ENCODE data around the gene BCOR. TPM values are rescaled to one million over a fixed set of nuclear protein-coding genes. Genes with fewer than 3 reads are reported as not detected.

The BCOR gene
- total RNA-seq, 2 donors from 2014 or later, result 24.7 to 29.1 TPM

GRCh38 chrX:40131654-40132337 lies 34.0 kb upstream of the BCOR start:
- no peaks in the 10 kb centered on the region for H3K36me3 Mint-ChIP-seq (ENCODE audit: low read depth)
- peaks cover 3% of the 10 kb centered on the region for H3K4me1 Mint-ChIP-seq
- H3K27ac Mint-ChIP-seq, result no peak overlapping the region
- H3K9me3 ChIP-seq (ENCODE audit: control insufficient read depth, low read length, poor library complexity, severe bottlenecking), result no peaks in the 10 kb centered on the region
- H3K27me3 Mint-ChIP-seq, result no peaks in the 10 kb centered on the region
- ATAC-seq (no peak), DNase-seq (no peak)
- H3K4me3 Mint-ChIP-seq, result no peak overlapping the region

- H3K9me3 ChIP-seq (ENCODE audit: control insufficient read depth, low read length, poor library complexity, severe bottlenecking), result no peaks in the 10 kb centered on the region
- DNase-seq (no peak), ATAC-seq (no peak)
- no peak overlapping the region for H3K4me3 Mint-ChIP-seq
- peaks cover 3% of the 10 kb centered on the region for H3K4me1 Mint-ChIP-seq
- no peak overlapping the region for H3K27ac Mint-ChIP-seq
- H3K36me3 Mint-ChIP-seq (ENCODE audit: low read depth), result no peaks in the 10 kb centered on the region
- H3K27me3 Mint-ChIP-seq, result no peaks in the 10 kb centered on the region
These were observed 32.4 kb upstream of the BCOR start for GRCh38 chrX:40130207-40130606.

DNA sequence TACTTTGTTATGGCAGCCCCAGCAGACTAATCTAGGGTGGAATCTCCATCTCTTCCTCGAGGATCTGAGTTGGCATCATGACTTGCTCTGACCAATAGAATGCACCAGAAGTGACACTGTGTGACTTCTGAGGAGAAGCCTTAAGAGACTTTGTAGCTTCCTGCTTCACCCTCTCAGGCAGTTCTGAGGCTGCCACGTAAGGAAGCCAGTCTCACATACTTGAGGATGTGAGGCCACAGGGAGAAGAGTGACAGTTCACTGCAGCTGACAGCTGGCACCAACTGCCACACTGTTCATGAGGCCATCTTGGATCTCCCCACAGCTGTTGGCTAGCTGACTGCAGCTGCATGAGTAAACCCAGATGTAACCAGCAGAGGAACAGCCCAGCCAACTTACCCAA lies 29.3 kb upstream of the BCOR start:
- Mint-ChIP-seq H3K27me3 (no peaks in the 10 kb centered on the region), H3K27ac (no peak overlapping the region), H3K4me1 (peaks cover 3% of the 10 kb centered on the region), H3K4me3 (no peak overlapping the region), H3K36me3 (ENCODE audit: low read depth) (no peaks in the 10 kb centered on the region)
- no peak for DNase-seq
- no peaks in the 10 kb centered on the region for H3K9me3 ChIP-seq (ENCODE audit: control insufficient read depth, low read length, poor library complexity, severe bottlenecking)
- ATAC-seq, result peak; percentile 33

DNA sequence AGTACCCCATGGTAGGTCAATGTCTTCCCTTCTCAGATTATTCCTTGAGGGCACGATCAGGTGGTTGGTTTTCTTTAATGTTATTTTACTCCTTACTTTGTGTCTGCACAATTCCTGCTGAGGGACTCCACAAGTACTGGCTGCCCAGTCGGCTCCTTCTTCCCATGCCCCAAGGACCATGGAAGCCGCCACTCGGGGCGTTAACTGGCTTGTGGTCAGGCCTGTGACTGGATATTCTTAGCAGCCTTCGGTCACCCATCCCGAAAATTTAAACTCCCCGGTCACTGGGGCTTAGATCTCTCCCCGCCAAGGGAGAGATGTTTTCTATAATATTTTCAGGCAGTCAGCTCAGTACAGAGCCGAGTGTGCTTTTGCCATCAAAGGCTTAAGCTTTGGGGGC lies 24.7 kb upstream of the BCOR start:
- Mint-ChIP-seq H3K4me3 (no peak overlapping the region), H3K27ac (no peak overlapping the region), H3K4me1 (peaks cover 3% of the 10 kb centered on the region), H3K36me3 (ENCODE audit: low read depth) (no peaks in the 10 kb centered on the region), H3K27me3 (no peaks in the 10 kb centered on the region)
- DNase-seq (no peak), ATAC-seq (no peak)
- no peaks in the 10 kb centered on the region for H3K9me3 ChIP-seq (ENCODE audit: control insufficient read depth, low read length, poor library complexity, severe bottlenecking)

DNA sequence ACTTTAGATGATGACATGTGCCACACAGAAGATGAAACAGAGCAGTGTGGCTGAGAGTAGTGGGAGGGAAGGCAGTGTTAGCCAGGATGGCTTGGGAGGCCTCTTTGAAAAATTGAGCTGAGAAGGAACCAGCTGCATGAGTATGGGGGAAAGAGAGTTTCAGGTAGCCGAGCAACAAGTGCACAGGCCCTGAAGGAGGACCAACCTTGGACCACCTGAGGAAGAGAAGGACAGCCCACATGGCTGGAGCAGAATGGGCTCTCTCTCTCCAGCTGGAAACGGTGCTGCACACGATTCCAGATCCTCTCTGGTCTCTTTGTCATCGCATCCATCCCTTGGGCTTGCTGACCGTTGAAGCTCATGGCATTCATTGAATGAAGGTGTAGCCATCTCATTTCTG lies 23.9 kb upstream of the BCOR start:
- Mint-ChIP-seq H3K4me3 (no peak overlapping the region), H3K27me3 (no peaks in the 10 kb centered on the region), H3K36me3 (ENCODE audit: low read depth) (no peaks in the 10 kb centered on the region), H3K4me1 (no peaks in the 10 kb centered on the region), H3K27ac (no peak overlapping the region)
- no peaks in the 10 kb centered on the region for H3K9me3 ChIP-seq (ENCODE audit: control insufficient read depth, low read length, poor library complexity, severe bottlenecking)
- no peak for ATAC-seq
- no peak for DNase-seq

DNA sequence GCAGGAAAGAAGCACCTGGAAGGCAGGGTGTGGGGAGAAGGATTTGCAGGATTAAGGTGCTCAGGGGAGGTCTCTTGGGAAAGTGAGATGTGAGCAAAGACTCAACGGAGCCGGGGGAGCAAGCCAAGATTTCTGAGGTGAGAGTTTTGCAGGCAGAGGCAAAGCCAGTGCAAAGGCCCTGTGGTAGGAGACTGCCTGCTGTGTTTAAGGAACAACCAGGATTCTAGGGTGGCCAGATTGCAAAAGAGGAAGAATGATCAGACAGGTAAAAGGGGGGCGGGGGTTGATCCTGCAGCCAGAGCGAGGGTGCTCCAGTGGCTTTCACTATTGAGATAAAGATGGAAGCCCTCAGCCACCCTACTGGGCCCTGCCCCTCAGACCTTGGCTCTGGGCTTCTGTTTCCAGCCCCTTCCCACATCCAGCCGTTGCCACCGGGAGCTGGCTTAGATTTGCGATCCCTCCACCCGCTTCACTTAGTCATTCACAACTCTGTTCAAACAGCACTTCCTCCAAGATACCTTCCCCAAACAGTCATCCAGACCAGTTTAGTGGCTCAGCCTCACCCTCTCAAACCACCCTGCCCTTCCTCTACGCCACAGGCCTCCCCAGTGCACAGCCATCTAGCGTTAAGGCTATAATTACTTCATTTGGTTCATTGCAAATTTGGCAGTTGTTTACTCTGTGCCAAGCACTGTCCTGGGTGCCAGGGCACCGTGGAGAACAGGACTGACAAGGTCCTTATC lies 23.3 kb upstream of the BCOR start:
- no peaks in the 10 kb centered on the region for H3K36me3 Mint-ChIP-seq (ENCODE audit: low read depth)
- no peaks in the 10 kb centered on the region for H3K27me3 Mint-ChIP-seq
- no peak overlapping the region for H3K4me3 Mint-ChIP-seq
- H3K4me1 Mint-ChIP-seq, result no peaks in the 10 kb centered on the region
- H3K9me3 ChIP-seq (ENCODE audit: control insufficient read depth, low read length, poor library complexity, severe bottlenecking), result no peaks in the 10 kb centered on the region
- H3K27ac Mint-ChIP-seq, result no peak overlapping the region
- no peak for ATAC-seq
- no peak for DNase-seq

DNA sequence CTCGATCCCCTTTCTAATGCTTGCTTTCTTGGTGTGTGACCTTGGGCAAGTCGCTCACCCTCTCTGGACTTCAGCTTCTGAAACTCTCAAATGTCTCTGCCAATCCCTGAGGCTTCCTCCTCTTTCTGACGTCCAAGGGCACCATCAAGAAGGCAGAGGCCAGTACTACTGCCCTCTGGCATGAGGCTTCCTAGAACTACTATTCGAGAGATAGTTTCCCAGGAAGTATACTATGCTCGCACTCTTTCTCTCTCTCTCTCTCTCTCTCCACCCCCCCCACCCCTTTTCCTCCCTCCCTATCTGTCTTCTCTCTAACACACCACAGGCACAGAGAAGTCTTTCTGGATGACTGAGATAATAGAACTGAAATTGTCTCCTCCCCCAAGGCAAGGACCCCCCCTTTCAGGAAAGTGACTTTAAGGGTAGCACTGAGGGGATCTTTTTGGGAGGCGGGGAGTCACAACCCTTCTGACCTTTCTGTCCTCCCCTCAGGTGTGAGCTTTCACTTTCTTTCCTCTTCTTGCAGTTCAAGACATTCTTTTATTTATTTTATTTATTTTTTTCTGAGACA lies 20.0 kb upstream of the BCOR start:
- H3K4me3 Mint-ChIP-seq, result no peak overlapping the region
- no peaks in the 10 kb centered on the region for H3K36me3 Mint-ChIP-seq (ENCODE audit: low read depth)
- no peaks in the 10 kb centered on the region for H3K4me1 Mint-ChIP-seq
- H3K27me3 Mint-ChIP-seq, result no peaks in the 10 kb centered on the region
- DNase-seq, result no peak
- ATAC-seq, result no peak
- no peak overlapping the region for H3K27ac Mint-ChIP-seq
- H3K9me3 ChIP-seq (ENCODE audit: control insufficient read depth, low read length, poor library complexity, severe bottlenecking), result no peaks in the 10 kb centered on the region

- no peaks in the 10 kb centered on the region for H3K36me3 Mint-ChIP-seq (ENCODE audit: low read depth)
- ATAC-seq, result no peak
- no peaks in the 10 kb centered on the region for H3K27me3 Mint-ChIP-seq
- H3K27ac Mint-ChIP-seq, result no peak overlapping the region
- no peaks in the 10 kb centered on the region for H3K9me3 ChIP-seq (ENCODE audit: control insufficient read depth, low read length, poor library complexity, severe bottlenecking)
- no peak overlapping the region for H3K4me3 Mint-ChIP-seq
- H3K4me1 Mint-ChIP-seq, result no peaks in the 10 kb centered on the region
- DNase-seq, result no peak
These were observed 19.2 kb upstream of the BCOR start for GRCh38 chrX:40116925-40117324.

- DNase-seq (no peak), ATAC-seq (no peak)
- H3K9me3 ChIP-seq (ENCODE audit: control insufficient read depth, low read length, poor library complexity, severe bottlenecking), result no peaks in the 10 kb centered on the region
- H3K4me1 Mint-ChIP-seq, result no peaks in the 10 kb centered on the region
- H3K27me3 Mint-ChIP-seq, result no peaks in the 10 kb centered on the region
- no peak overlapping the region for H3K4me3 Mint-ChIP-seq
- H3K36me3 Mint-ChIP-seq (ENCODE audit: low read depth), result no peaks in the 10 kb centered on the region
- H3K27ac Mint-ChIP-seq, result no peak overlapping the region
These were observed 15.2 kb upstream of the BCOR start for GRCh38 chrX:40112996-40113395.

DNA sequence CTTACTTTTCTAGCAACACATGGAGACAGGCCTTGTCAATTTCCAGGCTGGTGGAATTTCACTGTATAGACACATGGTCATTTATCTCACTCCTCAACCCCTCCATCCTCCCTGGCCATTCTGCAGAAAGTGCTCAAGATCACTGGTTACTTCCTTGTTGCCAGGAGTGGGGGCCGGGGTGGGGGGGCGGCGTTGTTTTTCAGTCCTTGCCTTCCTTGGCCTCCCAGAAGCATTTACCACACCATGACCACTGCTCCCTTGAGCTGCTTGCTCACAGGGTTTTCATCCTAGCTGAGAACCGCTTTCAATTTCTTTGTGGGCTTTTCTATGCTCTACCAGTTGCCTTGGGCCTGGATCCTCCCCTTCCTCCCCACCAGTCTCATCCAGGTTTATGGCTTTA lies 14.1 kb upstream of the BCOR start:
- ATAC-seq, result no peak

GRCh38 chrX:40109288-40110008 lies 11.7 kb upstream of the BCOR start:
- H3K4me1 Mint-ChIP-seq, result peaks cover 6% of the 10 kb centered on the region
- no peak for DNase-seq
- no peak overlapping the region for H3K27ac Mint-ChIP-seq
- H3K9me3 ChIP-seq (ENCODE audit: control insufficient read depth, low read length, poor library complexity, severe bottlenecking), result no peaks in the 10 kb centered on the region
- ATAC-seq, result no peak
- no peaks in the 10 kb centered on the region for H3K27me3 Mint-ChIP-seq
- peak overlapping the region; percentile 39 for H3K4me3 Mint-ChIP-seq
- H3K36me3 Mint-ChIP-seq (ENCODE audit: low read depth), result no peaks in the 10 kb centered on the region

More for the DNA sequence above, 14.1 kb upstream of the BCOR start:
- H3K27me3 Mint-ChIP-seq, result no peaks in the 10 kb centered on the region
- H3K9me3 ChIP-seq (ENCODE audit: control insufficient read depth, low read length, poor library complexity, severe bottlenecking), result no peaks in the 10 kb centered on the region
- DNase-seq, result no peak
- H3K27ac Mint-ChIP-seq, result no peak overlapping the region
- peaks cover 3% of the 10 kb centered on the region for H3K4me1 Mint-ChIP-seq
- no peaks in the 10 kb centered on the region for H3K36me3 Mint-ChIP-seq (ENCODE audit: low read depth)
- no peak overlapping the region for H3K4me3 Mint-ChIP-seq

GRCh38 chrX:40108959-40109287 lies 11.2 kb upstream of the BCOR start:
- Mint-ChIP-seq H3K27ac (no peak overlapping the region), H3K27me3 (no peaks in the 10 kb centered on the region), H3K4me1 (peaks cover 6% of the 10 kb centered on the region), H3K4me3 (peak overlapping the region; percentile 68), H3K36me3 (ENCODE audit: low read depth) (no peaks in the 10 kb centered on the region)
- ATAC-seq, result peak; percentile 59
- DNase-seq, result peak; percentile 36 to 58 (median 49)
- no peaks in the 10 kb centered on the region for H3K9me3 ChIP-seq (ENCODE audit: control insufficient read depth, low read length, poor library complexity, severe bottlenecking)

- Mint-ChIP-seq H3K36me3 (ENCODE audit: low read depth) (no peaks in the 10 kb centered on the region), H3K4me3 (peak overlapping the region; percentile 76), H3K4me1 (peaks cover 6% of the 10 kb centered on the region), H3K27ac (no peak overlapping the region), H3K27me3 (no peaks in the 10 kb centered on the region)
- H3K9me3 ChIP-seq (ENCODE audit: control insufficient read depth, low read length, poor library complexity, severe bottlenecking), result no peaks in the 10 kb centered on the region
- DNase-seq, result no peak
- ATAC-seq, result no peak
These were observed 10.6 kb upstream of the BCOR start for GRCh38 chrX:40108162-40108958.
